BJ (cell line): ENCODE data around the gene TIAL1. TPM values are rescaled to one million over a fixed set of nuclear protein-coding genes. Genes with fewer than 3 reads are reported as not detected.
"Not testable (repeated sequence)": the region's sequence is repeated elsewhere in the genome, so short reads cannot be mapped to it uniquely, and the experiment has no call there.

Experiments used
- CTCF ChIA-PET: fragments of 350-600 bp; formaldehyde crosslinking; extraction: SDS; loops from one replicate; lab custom pipeline; 2021; ENCODE audit warnings: antibody characterized with exemption, inconsistent platforms; lab: Yijun Ruan, JAX
- POLR2A ChIA-PET: fragments of 300-600 bp; sonication (Branson Sonifier 250); formaldehyde crosslinking; extraction: SDS; loops from one replicate; lab custom pipeline; 2021; ENCODE audit warnings: antibody characterized with exemption; lab: Charles Lee
- DNase-seq: peaks from one replicate; pipeline ENCODE4 v3.0.0-alpha.2; 2011; ENCODE audit warnings: low read depth
- H3K27me3 ChIP-seq: 2 replicates; pipeline ENCODE4 v1.6.0; 2011; ENCODE audit warnings: low read length; ENCODE audit not compliant: control insufficient read depth, insufficient read depth
- H3K36me3 ChIP-seq: 2 replicates; pipeline ENCODE4 v1.5.1; 2011; ENCODE audit warnings: low read length; ENCODE audit not compliant: control insufficient read depth, insufficient read depth
- H3K4me3 ChIP-seq: 2 replicates; pipeline ENCODE4 v1.5.1; 2011; ENCODE audit warnings: low read depth, mild to moderate bottlenecking, control low read depth, low read length
- polyA plus RNA-seq: library from polyadenylated mRNA; depleted of rRNA; stranded (reverse); fragments of >200 nt; gene quantifications from 2 replicates; pipeline ENCODE4 v1.2.3, GENCODE V29; 2011
- TF ChIP-seq, protein P1 (sequence below): IDR thresholded peaks from 2 replicates; pipeline ENCODE4 v1.5.1; 2011; ENCODE audit warnings: low read depth, mild to moderate bottlenecking, control low read depth, inconsistent platforms, low read length, moderate library complexity; ENCODE audit not compliant: insufficient read depth

Gene TIAL1
- polyA plus RNA-seq, 1 experiment = 39.9 TPM

DNA sequence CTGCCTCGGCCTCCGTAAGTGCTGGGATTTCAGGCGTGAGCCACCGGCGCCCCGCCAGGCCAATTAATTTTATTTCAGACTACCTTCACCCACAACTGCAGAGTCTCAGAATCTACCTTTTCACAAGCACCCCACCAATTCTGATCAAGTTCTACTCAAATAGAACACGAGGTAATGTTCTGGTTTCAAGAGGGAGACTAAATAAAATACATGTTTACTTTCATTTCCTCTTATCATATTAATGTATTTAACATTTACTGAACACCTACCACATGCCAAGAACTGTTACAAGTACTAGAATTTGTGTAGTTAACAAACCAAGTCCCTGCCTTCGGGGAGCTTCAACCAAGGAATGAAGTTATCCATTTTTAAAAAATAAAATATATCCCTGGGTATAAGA is 28.8 kb downstream of the TIAL1 start:
- DNase-seq = no peak
- Histone ChIP-seq H3K36me3 (no peaks in the 10 kb centered on the region), H3K27me3 (no peaks in the 10 kb centered on the region), H3K4me3 (no peak overlapping the region)
- ChIA-PET CTCF (no interaction called here), POLR2A (no interaction called here)
- TF ChIP-seq, protein P1, sequence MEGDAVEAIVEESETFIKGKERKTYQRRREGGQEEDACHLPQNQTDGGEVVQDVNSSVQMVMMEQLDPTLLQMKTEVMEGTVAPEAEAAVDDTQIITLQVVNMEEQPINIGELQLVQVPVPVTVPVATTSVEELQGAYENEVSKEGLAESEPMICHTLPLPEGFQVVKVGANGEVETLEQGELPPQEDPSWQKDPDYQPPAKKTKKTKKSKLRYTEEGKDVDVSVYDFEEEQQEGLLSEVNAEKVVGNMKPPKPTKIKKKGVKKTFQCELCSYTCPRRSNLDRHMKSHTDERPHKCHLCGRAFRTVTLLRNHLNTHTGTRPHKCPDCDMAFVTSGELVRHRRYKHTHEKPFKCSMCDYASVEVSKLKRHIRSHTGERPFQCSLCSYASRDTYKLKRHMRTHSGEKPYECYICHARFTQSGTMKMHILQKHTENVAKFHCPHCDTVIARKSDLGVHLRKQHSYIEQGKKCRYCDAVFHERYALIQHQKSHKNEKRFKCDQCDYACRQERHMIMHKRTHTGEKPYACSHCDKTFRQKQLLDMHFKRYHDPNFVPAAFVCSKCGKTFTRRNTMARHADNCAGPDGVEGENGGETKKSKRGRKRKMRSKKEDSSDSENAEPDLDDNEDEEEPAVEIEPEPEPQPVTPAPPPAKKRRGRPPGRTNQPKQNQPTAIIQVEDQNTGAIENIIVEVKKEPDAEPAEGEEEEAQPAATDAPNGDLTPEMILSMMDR = no peak

DNA sequence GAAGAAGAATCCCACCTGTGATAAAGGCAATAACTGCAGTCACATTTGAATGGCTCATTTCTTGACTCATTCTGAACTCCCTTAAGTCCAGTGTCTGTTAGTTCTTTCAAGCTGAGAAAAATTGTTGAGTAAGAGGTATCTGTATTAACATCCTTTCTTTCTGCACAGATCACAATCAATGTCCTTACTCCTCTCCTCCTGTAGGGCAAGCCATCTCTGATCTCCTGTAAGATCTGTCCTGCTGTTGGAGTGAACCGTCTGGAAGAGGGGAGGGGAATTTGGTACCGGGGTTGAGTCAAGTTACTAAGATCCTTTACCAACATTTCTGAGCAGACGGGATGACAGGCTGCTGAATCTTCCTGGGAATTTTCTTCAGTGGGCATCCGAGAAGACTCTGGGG is 34.7 kb downstream of the TIAL1 start:
- TF ChIP-seq, protein P1 = no peak

DNA sequence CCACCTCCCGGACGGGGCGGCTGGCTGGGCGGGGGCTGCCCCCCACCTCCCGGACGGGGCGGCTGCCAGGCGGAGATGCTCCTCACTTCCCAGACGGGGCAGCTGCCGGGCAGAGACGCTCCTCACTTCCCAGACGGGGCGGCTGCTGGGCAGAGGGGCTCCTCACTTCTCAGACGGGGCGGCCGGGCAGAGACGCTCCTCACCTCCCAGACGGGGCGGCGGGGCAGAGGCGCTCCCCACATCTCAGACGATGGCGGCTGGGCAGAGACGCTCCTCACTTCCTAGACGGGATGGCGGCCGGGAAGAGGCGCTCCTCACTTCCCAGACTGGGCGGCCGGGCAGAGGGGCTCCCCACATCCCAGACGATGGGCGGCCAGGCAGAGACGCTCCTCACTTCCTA is 37.3 kb downstream of the TIAL1 start:
- POLR2A ChIA-PET, H3K4me3 ChIP-seq, H3K36me3 ChIP-seq, H3K27me3 ChIP-seq, CTCF ChIA-PET, DNase-seq: not testable (repeated sequence)

More for the DNA sequence above, 34.7 kb downstream of the TIAL1 start:
- Histone ChIP-seq H3K36me3 (no peaks in the 10 kb centered on the region), H3K27me3 (no peaks in the 10 kb centered on the region), H3K4me3 (no peak overlapping the region)
- CTCF ChIA-PET = interaction anchor here (1.4 to 1.7 kb wide), 2 partner anchors 9 to 19 kb away, joined by 3 to 5 read pairs; no protein-coding TSS in a partner anchor
- DNase-seq = no peak
- POLR2A ChIA-PET = no interaction called here

DNA sequence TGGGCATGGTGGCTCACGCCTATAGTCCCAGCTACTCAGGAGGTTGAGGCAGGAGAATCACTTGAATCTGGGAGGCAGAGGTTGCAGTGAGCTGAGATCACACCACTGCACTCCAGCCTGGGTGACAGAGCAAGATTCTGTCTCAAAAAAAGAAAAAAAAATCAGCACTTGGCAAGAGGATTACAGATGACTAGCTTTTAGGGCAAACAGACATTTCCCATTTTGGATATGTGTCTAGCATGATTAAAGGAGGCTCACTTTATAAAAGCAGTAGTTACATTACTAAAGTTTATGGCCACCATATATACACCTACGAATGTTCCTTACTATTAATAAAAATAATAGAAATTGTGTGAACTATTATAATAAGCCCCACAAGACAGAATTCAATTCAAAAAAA is 40.7 kb downstream of the TIAL1 start:
- POLR2A ChIA-PET, DNase-seq, H3K27me3 ChIP-seq, H3K36me3 ChIP-seq, H3K4me3 ChIP-seq: not testable (repeated sequence)
- CTCF ChIA-PET = interaction anchor here (0.8 kb wide), 1 partner anchor 65 kb away, joined by 3 read pairs; no protein-coding TSS in a partner anchor

DNA sequence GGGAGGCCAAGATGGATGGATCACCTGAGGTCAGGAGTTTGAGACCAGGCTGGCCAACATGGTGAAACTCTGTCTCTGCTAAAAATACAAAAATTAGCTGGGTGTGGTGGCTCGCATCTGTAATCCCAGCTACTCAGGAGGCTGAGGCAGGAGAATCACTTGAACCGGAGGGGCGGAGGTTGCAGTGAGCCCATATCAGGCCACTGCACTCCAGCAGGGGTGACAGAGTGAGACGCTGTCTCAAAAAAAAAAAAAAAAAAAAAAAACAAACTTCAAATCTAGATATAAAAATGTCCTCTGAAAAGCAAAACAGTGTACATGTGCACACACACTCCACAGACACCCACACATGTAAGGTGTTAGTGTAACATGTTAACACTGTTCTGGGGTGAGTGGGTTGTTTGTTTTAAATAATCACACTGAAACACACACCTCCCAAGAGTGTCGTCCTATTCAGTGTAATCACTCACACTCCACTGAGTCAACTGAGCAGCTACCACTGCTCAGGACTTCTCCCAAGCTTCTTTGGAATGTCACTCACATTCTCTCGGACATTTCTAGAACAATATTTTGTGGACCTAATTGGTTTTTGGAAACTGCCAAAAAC is 41.5 kb downstream of the TIAL1 start:
- TF ChIP-seq, protein P1 = no peak
- DNase-seq = no peak
- CTCF ChIA-PET = no interaction called here

DNA sequence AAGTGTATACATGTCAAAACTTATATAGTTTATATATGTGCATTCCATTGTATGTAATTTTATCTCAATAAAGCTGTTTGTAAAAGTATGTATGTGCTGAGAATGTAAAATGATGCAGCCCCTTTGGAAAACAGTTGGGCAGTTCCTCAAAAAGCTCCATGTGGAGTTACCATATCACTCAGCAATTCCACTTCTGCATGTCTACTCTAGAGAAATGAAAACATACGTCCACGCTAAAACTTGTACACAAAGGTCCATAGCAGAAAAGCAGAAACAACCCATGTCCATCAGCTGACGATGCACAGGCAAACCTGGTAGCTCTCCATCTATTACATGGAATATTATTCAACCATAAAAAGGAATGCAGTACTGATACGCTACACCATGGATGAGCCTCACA is 45.9 kb downstream of the TIAL1 start:
- Histone ChIP-seq H3K4me3 (no peak overlapping the region), H3K27me3 (peaks cover 9% of the 10 kb centered on the region), H3K36me3 (no peaks in the 10 kb centered on the region)
- ChIA-PET POLR2A (no interaction called here), CTCF (interaction anchor here (0.5 to 1.3 kb wide), 3 partner anchors 8 to 347 kb away, joined by 3 to 4 read pairs (median 3); partner anchors contain the start of gene RGS10)
- DNase-seq = no peak
- TF ChIP-seq, protein P1 = no peak

More for the DNA sequence above, 41.5 kb downstream of the TIAL1 start:
- no peak overlapping the region for H3K4me3 ChIP-seq
- no peaks in the 10 kb centered on the region for H3K36me3 ChIP-seq
- POLR2A ChIA-PET = no interaction called here
- peaks cover 4% of the 10 kb centered on the region; the same call in 1 of the 2 replicates for H3K27me3 ChIP-seq
